Vagina (tissue), 2 donors: ENCODE measurements around the gene UHRF1.

Experiments
- CTCF ChIP-seq, 3 experiments: fragments of 450-650 bp in 2 of 3; fragments of 200-600 bp in 1 of 3; sonication (generic) in 1 of 3; IDR thresholded peaks; one replicate each; pipeline ENCODE4 v1.5.1; 2017 to 2019; ENCODE audit warnings: antibody characterized with exemption in 3 of 3, mild to moderate bottlenecking in 2 of 3, moderate library complexity in 2 of 3
- POLR2A ChIP-seq, 2 donors: fragments of 450-650 bp; IDR thresholded peaks; one replicate each; pipeline ENCODE4 v1.6.1; 2017; ENCODE audit warnings: antibody characterized with exemption in 2 of 2, mild to moderate bottlenecking in 2 of 2, moderate library complexity in 2 of 2
- POLR2AphosphoS5 ChIP-seq, 2 donors: sonication (generic); formaldehyde crosslinking; IDR thresholded peaks; one replicate each; pipeline ENCODE4 v1.9.0; 2017; ENCODE audit warnings: antibody characterized with exemption in 2 of 2, mild to moderate bottlenecking in 2 of 2, low read depth in 1 of 2; ENCODE audit not compliant: insufficient read depth in 1 of 2

- TF ChIP-seq POLR2A (IDR thresholded peaks at IDR 0.05), result no peak
- no peak for TF ChIP-seq CTCF (IDR thresholded peaks at IDR 0.05)
- TF ChIP-seq POLR2AphosphoS5 (IDR thresholded peaks at IDR 0.05; ENCODE audit: insufficient read depth in 1 of 2, low read depth in 1 of 2), result no peak
Measured at GRCh38 chr19:4909156-4909896, at the start of gene UHRF1.
